Stimulated activated CD4-positive, alpha-beta T cell treated with anti-CD3 and anti-CD28 coated beads, Interleukin-15, amount 100 ng/mL, for 48 hours (primary cell): ENCODE measurements around the gene TRIM74.
"Not testable (repeated sequence)": the region's sequence is repeated elsewhere in the genome, so short reads cannot be mapped to it uniquely, and the experiment has no call there.

Source experiments
- DNase-seq, 2 donors: peaks; one replicate each; pipeline ENCODE4 v3.0.0-alpha.2; 2020; ENCODE audit warnings: low read depth in 2 of 2

TRIM74 gene

GRCh38 chr7:72954563-72955198 lies 14.6 kb downstream of the TRIM74 start:
- not testable (repeated sequence) for DNase-seq

- DNase-seq = not testable (repeated sequence)
Measured at GRCh38 chr7:72953901-72954562, 15.2 kb downstream of the TRIM74 start.

DNA sequence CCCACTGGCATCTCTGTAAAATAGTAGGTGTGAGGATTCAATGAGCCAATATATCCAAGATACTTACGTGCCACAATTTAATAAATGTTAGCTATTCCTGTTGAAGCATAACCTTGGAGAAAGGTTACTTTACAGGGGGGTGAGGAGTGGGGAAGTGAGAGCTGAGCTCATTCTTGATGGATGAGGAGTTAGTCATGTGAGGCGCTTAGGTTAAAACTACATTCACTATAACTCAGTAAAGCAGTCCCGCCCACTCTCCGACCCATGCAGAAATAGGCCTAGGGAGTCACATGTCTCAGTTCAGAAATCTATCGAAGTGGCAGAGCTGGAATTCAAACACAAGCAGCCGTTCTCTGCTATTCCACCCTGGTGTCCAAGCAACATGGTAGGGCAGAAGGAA lies 18.8 kb downstream of the TRIM74 start:
- DNase-seq = not testable (repeated sequence)

GRCh38 chr7:72949686-72950085 lies 19.6 kb downstream of the TRIM74 start:
- not testable (repeated sequence) for DNase-seq

DNA sequence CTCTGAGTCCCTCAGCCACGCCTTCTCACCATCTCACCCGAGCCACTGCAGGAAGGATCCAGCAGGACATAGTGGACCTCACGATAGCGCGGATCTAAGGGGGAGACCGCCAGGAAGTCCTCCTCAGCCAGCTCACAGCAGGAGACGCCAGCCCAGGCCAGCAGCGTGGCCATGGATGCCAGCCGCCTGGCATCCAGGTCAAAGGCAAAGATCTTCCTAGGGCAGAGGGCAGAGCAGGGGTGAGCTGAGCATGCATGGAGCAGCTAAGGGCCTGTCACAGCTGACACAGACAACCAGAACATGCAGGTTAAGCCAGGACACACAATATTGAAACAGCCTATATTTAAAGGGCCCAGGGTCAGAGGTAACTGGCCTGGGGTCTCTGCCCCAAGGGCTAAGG lies 20.0 kb downstream of the TRIM74 start:
- DNase-seq = not testable (repeated sequence)

DNA sequence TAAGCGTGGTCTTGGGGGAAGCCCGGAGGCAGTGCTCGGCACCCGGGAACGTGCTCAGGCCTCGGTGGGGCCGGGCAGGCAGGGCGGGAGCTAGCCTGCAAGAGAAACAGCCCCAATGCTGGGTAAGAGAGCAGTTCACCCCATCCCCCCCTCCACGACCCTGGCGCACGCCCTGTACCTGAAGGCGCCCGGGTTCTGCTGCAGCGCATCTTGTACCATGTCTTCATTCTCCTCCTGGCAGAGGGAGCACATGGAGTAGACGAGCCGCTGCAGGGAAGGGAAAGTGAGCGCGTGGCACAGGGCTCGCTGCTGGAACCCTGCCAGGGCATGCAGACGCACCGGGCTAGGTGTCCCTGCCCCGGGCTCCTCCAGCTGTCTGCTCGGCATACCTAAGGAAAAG lies 20.6 kb downstream of the TRIM74 start:
- DNase-seq = not testable (repeated sequence)

DNA sequence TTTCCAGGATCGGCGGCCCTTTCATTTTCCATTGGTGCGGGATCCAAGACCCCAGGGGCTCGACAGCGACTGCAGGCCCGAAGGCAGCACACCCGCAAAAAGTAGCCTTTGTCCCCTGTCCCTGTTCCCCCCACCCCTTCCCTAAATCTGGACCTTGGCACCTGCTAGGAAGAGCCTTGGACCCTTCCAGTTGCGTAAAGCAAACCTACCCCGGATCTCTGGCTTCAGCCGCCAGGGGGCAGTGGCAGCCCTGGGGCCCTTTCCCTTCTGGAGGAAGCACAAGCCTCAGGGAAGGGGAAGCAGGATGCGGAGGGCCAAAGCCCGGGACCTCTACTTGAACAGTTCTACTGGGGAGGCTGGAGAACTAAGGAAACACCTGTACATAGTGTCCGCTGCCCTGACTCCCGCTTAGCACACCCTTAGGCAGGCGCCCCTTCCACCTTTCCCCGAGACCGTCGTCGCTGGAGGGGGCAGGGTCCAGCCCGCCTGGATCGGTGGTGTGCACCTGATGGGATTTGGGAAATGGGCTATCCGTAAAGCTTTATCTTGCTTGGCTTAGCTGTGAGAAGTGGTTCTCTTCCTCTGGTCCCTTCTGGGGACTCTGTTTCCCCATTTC lies 23.0 kb downstream of the TRIM74 start:
- not testable (repeated sequence) for DNase-seq

- DNase-seq = not testable (repeated sequence)
Measured at GRCh38 chr7:72945597-72945996, 23.7 kb downstream of the TRIM74 start.

- DNase-seq = not testable (repeated sequence)
Measured at GRCh38 chr7:72944937-72945336, 24.3 kb downstream of the TRIM74 start.

DNA sequence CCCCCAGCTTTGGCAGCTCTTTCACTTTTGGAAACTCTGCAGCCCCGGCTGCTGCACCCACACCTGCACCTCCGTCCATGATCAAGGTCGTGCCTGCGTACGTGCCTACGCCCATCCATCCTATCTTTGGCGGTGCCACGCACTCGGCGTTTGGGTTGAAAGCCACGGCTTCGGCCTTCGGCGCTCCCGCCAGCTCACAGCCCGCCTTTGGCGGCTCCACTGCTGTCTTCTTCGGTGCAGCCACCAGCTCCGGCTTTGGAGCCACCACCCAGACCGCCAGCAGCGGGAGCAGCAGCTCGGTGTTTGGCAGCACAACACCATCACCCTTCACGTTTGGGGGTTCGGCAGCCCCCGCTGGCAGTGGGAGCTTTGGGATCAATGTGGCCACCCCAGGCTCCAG lies 26.3 kb downstream of the TRIM74 start:
- DNase-seq = not testable (repeated sequence)

GRCh38 chr7:72942022-72942705 lies 27.1 kb downstream of the TRIM74 start:
- not testable (repeated sequence) for DNase-seq

DNA sequence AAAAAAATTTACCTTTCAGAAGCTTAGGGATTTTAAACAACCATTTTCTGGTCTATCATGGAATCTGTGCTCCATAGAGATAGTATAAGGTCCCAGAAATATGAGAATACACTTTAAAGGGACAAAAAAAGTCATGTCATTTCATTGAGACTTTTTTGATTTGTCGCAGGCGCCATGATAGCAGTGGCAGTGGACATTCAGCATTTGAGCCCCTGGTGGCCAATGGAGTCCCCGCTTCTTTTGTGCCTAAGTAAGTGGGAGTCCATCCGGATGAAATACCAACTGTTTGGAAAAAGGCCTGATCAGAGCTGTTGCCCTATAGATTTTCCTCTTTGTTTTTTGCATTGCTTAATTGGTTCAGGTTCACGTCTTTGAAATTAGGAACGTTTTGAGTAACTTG lies 41.0 kb downstream of the TRIM74 start:
- not testable (repeated sequence) for DNase-seq

GRCh38 chr7:72927791-72928190 lies 41.5 kb downstream of the TRIM74 start:
- DNase-seq = not testable (repeated sequence)

- no peak for DNase-seq
Measured at GRCh38 chr7:72925546-72926120, 43.6 kb downstream of the TRIM74 start.

GRCh38 chr7:72924733-72925545 lies 44.3 kb downstream of the TRIM74 start, which contains the start of gene POM121:
TSS of gene POM121 (plus strand) at chr7:72925095. CDS start at chr7:72925122, 27 bp downstream.
- DNase-seq = peak; percentile 61 to 73

DNA sequence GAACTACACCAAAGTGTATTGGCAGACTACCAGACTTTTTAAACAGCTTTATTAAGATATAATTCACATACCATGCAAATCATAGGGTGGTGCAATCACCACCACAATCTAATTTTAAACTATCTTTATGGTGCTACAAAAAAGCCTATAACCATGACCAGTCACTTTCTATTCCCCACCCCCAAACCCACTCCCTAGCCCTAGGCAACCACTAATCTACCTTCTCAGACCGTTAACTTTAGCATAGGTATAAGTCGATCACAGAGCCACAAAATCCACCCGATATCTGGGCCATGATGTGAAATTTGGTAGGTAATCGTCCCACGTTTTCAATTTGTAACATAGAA lies 44.9 kb downstream of the TRIM74 start:
- no peak for DNase-seq

- DNase-seq = no peak
Measured at GRCh38 chr7:72919256-72919775, 50.0 kb downstream of the TRIM74 start.

DNA sequence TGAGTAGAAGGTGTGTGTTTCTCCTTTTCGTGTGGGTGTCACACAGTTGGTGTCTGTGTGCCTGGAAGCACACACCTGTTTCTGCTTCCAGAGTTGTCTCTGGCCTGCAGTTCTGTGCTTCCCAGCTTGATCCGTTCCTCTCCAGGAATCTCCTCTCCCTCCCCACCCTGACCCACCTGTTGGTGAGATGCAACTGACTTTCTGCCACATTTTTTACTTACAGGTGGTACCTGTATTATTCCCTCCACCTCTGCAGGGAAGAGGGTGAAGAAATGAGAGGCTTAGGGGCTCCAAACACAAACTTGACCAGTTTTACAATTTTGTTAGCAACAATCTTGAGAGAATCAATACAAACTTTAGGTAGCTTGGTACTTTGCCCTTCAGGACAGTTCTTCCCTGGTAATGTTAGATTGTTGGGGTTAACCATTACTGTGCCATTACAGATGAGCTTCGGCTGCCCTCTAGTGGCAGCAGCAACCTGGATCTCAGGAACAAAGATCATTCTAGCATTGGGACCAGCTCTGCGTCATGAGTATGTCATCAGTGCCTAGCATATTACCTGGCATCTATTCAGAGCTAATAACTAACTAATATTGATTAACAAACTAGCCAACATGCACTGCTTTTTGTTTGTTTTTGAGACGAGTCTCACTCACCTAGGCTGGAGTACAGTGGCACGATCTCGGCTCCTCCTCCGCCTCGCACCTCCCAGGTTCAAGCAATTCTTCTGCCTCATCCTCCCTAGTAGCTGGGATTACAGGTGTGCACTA lies 54.3 kb downstream of the TRIM74 start:
- peak in 1 of 2 donors; percentile 39 for DNase-seq

GRCh38 chr7:72913750-72914149 lies 55.5 kb downstream of the TRIM74 start:
- peak in 1 of 2 donors; percentile 24 for DNase-seq

DNA sequence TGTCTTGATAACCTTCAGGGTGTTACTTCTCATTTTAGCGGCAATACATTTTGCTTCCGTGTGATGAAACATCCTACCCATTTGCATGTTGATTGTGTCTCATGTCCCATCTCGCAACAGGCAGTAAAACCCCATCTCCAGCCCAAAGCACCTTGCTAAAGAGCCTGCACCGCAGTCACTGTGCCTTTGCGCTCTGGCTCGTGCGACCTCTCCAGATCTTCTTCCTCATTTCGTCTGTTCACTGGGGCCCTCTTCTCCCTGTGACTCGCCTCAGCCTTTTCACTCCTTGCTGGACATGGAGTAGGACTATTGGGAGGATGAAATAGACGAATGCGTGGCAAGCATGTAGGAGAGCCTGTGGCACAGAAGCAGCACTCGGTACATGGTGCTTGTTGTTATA lies 57.9 kb downstream of the TRIM74 start:
- DNase-seq = not testable (repeated sequence)
